Measurements from ENCODE around the gene TMEM52.

GRCh38 chr1:1924386-1924785, 5.3 kb upstream of the TMEM52 start:
- TF ChIP-seq JUND (IDR thresholded peaks at IDR 0.05) (no peak), CTCF (IDR thresholded peaks at IDR 0.05) (no peak), GABPA (IDR thresholded peaks at IDR 0.05; ENCODE audit: low read depth) (no peak), CHD2 (IDR thresholded peaks at IDR 0.05; ENCODE audit: low read length, partially characterized antibody) (no peak), POLR2AphosphoS5 (IDR thresholded peaks at IDR 0.05; ENCODE audit: low read depth, low read length) (no peak), EP300 (IDR thresholded peaks at IDR 0.05; ENCODE audit: borderline replicate concordance in 1 of 2, low read depth in 1 of 2, low read length in 1 of 2) (no peak), RFX5 (IDR thresholded peaks at IDR 0.05; ENCODE audit: low read length) (no peak), REST (IDR thresholded peaks at IDR 0.05; ENCODE audit: low read depth, low read length) (no peak)

Measured in SK-N-SH (cell line).